Calu3 (cell line): ENCODE data around the gene VPS39. TPM values are rescaled to one million over a fixed set of nuclear protein-coding genes. Genes with fewer than 3 reads are reported as not detected.

Source experiments
- BruUV-seq: library from RNA; stranded (reverse); fragments of 400-500 nt; replicated peaks from 2 replicates; lab custom pipeline; 2021; lab: Mats Ljungman, UMichigan
- CTCF ChIA-PET: fragments of 300-600 bp; sonication (Branson Sonifier 250); formaldehyde crosslinking; loops from one replicate; lab custom pipeline; 2022; ENCODE audit warnings: antibody characterized with exemption; lab: Charles Lee
- DNase-seq: peaks from one replicate; pipeline ENCODE4 v3.0.0; 2022
- H3K27ac Mint-ChIP-seq: one replicate; pipeline ENCODE4 v1.8.0; 2022; ENCODE audit warnings: mixed read lengths; ENCODE audit not compliant: unreplicated experiment
- H3K27me3 Mint-ChIP-seq: one replicate; pipeline ENCODE4 v1.8.0; 2022; ENCODE audit warnings: mixed read lengths; ENCODE audit not compliant: unreplicated experiment
- H3K36me3 Mint-ChIP-seq: one replicate; pipeline ENCODE4 v1.8.0; 2022; ENCODE audit warnings: mild to moderate bottlenecking, moderate library complexity, mixed read lengths; ENCODE audit not compliant: insufficient read depth, unreplicated experiment
- H3K4me1 Mint-ChIP-seq: one replicate; pipeline ENCODE4 v1.8.0; 2022; ENCODE audit warnings: mild to moderate bottlenecking, low read depth, mixed read lengths; ENCODE audit not compliant: unreplicated experiment
- H3K4me3 Mint-ChIP-seq: one replicate; pipeline ENCODE4 v1.8.0; 2022; ENCODE audit warnings: mild to moderate bottlenecking, low read depth, moderate library complexity, mixed read lengths; ENCODE audit not compliant: unreplicated experiment
- H3K9me3 Mint-ChIP-seq: one replicate; pipeline ENCODE4 v1.8.0; 2022; ENCODE audit warnings: low read depth, mixed read lengths; ENCODE audit not compliant: unreplicated experiment
- CTCF ChIP-seq: fragments of 200-600 bp; IDR thresholded peaks from one replicate; pipeline ENCODE4 v1.8.0; 2022; ENCODE audit warnings: antibody characterized with exemption; ENCODE audit not compliant: unreplicated experiment
- intact Hi-C: fragments of 100-400 bp; cut with micrococcal nuclease; formaldehyde crosslinking; loops from one replicate; pipeline ENCODE4 v1.10.0; 2022; ENCODE audit not compliant: unreplicated experiment
- total RNA-seq: library from RNA; stranded (reverse); gene quantifications from 2 replicates; pipeline ENCODE4 v1.2.3, GENCODE V29; 2022

VPS39 gene
- total RNA-seq, 1 experiment from 2014 or later = 34.6 TPM

GRCh38 chr15:42131826-42132806, 76.0 kb downstream of the VPS39 start:
- CTCF ChIA-PET = no interaction called here
- Mint-ChIP-seq H3K9me3 (no peaks in the 10 kb centered on the region), H3K27ac (no peak overlapping the region), H3K27me3 (peaks cover 30% of the 10 kb centered on the region), H3K4me1 (no peaks in the 10 kb centered on the region), H3K36me3 (no peaks in the 10 kb centered on the region), H3K4me3 (no peak overlapping the region)
- intact Hi-C loops = no loop called here
- no peak for TF ChIP-seq CTCF
- no TSS peak for BruUV-seq
- DNase-seq = no peak

GRCh38 chr15:42131006-42131405, 77.1 kb downstream of the VPS39 start:
- Mint-ChIP-seq H3K27me3 (peaks cover 22% of the 10 kb centered on the region), H3K4me1 (no peaks in the 10 kb centered on the region), H3K36me3 (no peaks in the 10 kb centered on the region), H3K27ac (no peak overlapping the region), H3K9me3 (no peaks in the 10 kb centered on the region), H3K4me3 (no peak overlapping the region)
- BruUV-seq = no TSS peak
- CTCF ChIA-PET = no interaction called here
- DNase-seq = no peak
- intact Hi-C loops = no loop called here
- no peak for TF ChIP-seq CTCF

- peaks cover 22% of the 10 kb centered on the region for H3K27me3 Mint-ChIP-seq
- CTCF ChIA-PET = no interaction called here
- no peak for DNase-seq
- no peaks in the 10 kb centered on the region for H3K9me3 Mint-ChIP-seq
- H3K4me1 Mint-ChIP-seq = no peaks in the 10 kb centered on the region
- BruUV-seq = no TSS peak
- H3K36me3 Mint-ChIP-seq = no peaks in the 10 kb centered on the region
- H3K27ac Mint-ChIP-seq = no peak overlapping the region
- no peak for TF ChIP-seq CTCF
- no peak overlapping the region for H3K4me3 Mint-ChIP-seq
- intact Hi-C loops = no loop called here
Observed at GRCh38 chr15:42130246-42130986, 77.7 kb downstream of the VPS39 start.

- DNase-seq = no peak
- H3K27ac Mint-ChIP-seq = no peak overlapping the region
- H3K9me3 Mint-ChIP-seq = no peaks in the 10 kb centered on the region
- BruUV-seq = no TSS peak
- intact Hi-C loops = no loop called here
- CTCF ChIA-PET = no interaction called here
- no peaks in the 10 kb centered on the region for H3K4me1 Mint-ChIP-seq
- H3K27me3 Mint-ChIP-seq = peaks cover 22% of the 10 kb centered on the region
- TF ChIP-seq CTCF = no peak
- H3K36me3 Mint-ChIP-seq = no peaks in the 10 kb centered on the region
- no peak overlapping the region for H3K4me3 Mint-ChIP-seq
Observed at GRCh38 chr15:42129364-42129763, 78.7 kb downstream of the VPS39 start.
